GM18870 (cell line): Measurements from ENCODE around the gene UQCRHL.
"Not testable (repeated sequence)": the region's sequence is repeated elsewhere in the genome, so short reads cannot be mapped to it uniquely, and the experiment has no call there.

Source experiments
- ATAC-seq: cut with Tn5 transposase; IDR thresholded peaks from one replicate; pipeline ENCODE4 v1.9.1; 2021; ENCODE audit warnings: moderate library complexity; ENCODE audit not compliant: unreplicated experiment

Gene UQCRHL

GRCh38 chr1:15807549-15807948 is at the start of gene UQCRHL:
Gene UQCRHL (minus strand): TSS chr1:15807649. CDS start chr1:15807649, 0 bp downstream.
- not testable (repeated sequence) for ATAC-seq

- no peak for ATAC-seq
Observed at GRCh38 chr1:15856888-15857287, 49.4 kb upstream of the UQCRHL start.

GRCh38 chr1:15852828-15853302 is 45.4 kb upstream of the UQCRHL start:
- no peak for ATAC-seq

GRCh38 chr1:15852036-15852827 is 44.8 kb upstream of the UQCRHL start:
- no peak for ATAC-seq

DNA sequence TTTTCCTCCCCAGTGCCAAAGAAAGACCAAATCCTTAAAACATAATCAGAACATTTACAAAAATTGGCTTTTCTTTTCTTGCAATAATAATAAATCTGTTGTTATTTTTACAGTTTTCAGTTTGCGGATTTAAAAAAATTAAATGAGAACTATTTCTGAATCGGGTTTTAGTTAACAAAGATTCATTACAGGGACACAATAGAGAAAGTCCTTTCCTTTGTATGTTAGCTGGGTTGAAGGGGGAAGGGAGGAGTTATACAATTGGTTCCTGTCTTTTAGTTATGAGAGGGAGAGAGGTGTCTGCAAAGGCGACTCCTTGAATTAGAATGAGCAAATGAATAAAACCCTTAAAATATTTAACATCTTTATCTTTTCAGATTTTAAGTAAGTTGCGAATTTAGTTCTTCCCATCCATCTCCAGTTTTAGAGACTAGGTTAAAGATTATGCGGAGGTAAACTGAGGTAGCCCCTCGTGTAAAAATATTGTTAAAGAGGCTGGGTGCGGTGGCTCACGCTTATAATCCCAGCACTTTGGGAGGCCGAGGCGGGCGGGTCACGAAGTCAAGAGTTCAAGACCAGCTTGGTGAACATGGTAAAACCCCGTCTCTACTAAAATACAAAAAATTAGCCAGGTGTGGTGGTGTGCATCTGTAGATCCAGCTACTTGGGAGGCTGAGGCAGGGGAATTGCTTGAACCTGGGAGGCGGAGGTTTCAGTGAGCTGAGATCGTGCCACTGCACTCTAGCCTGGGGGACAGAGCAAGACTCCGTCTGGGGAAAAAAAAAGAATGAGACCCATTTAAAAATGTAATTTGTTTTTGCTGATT is 44.0 kb upstream of the UQCRHL start:
- no peak for ATAC-seq

DNA sequence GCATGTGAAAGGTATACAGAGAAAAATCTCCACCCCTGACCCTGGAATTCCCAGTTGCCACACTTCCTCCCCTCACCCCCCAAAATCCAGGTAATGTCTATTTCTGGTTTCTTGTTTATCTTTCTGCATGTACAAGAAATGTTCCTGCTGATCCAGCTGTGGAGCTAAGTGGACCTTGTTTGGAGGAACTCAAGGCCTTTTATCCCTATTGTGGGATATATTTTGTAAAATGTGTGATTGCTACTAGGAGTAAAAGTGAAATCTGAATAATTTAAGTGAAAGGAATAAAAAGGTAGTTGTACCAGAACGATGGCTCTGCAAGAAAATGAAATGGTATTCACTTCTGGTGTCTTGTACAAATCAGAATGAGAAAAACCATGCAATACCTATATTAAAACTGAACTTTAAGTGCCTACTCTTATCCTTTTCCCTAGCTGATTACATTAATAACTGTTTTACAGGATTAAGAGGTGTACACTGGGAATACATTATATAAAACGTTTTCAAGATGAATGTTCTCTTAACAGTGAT is 43.1 kb upstream of the UQCRHL start:
- ATAC-seq: no peak

DNA sequence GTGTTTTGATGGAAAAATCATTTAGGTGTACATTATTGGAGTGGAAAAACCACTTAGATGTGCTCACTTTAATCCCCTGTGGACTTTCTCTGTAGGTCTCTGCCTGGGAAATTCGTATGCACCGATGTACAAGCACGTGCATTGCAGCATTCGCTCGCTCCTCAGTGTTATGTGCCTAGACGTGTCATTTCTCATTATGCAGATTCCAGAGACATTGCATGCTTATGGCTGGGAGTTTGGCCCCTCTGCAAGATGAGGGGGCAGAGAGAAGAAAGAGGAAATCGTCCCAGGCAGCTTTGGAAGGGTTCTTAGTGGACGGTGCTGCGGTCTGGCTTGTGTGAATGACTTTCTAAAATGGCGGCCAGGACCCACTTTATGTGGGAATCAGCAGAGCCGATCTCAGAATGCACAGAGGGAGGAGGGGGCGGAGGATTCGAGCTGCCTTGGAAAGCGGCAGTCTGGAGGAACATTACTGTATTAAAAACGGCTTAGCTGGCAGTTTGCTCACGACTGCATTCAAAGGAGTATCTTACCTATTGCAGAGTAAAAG is 42.4 kb upstream of the UQCRHL start:
- no peak for ATAC-seq

DNA sequence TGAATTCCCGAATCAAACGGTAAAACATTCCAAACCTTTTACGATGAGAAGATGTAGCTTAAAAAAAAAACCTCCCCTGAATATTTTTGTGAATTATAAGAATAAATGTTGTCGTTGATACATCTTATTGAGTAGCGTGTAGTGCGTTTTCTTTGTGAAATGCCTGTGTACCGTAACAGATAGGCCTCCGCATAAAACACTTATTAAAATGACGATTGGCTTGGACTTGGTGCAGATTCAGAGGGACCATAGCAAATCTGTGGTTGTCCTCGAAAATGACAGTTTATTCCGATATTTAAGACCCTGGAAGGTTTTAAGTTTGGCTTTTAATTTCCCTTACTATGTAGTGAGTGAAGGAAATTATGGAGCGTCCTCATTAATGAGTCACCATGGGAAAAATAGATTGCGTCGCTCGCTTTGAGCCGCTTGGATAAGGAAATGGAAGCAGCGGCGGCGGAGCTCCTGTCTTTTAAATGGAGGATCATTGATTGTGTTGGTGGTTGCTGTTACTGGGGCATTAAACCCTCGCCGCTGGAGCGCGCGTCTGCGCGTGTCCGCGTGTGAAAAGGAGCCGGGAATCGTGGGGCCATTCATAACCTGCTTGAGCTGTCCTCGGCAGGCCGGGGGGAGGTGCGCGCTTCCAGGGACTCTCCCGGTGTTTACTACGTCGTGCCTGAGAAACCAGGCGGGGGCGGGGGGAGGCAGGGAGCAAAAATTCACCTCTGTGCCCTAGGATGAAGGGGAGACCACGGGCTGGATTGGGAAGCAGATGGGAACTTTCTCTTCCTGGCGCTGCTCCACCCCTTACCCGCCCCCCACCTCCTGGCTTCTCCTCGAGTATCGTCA is 41.7 kb upstream of the UQCRHL start:
- no peak for ATAC-seq

GRCh38 chr1:15848143-15848928 is 40.9 kb upstream of the UQCRHL start:
- ATAC-seq: no peak

DNA sequence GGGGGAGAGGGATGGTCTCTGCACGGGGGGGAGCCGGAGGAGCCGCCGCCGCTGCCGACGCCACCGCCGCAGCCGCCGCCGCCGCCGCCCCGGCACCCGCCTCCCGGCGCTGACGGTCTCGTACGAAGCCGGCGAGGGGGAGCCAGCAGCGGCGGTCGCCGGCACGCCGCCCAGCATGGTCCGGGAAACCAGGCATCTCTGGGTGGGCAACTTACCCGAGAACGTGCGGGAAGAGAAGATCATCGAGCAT is 40.4 kb upstream of the UQCRHL start:
- no peak for ATAC-seq

- ATAC-seq: peak; percentile 32
Observed at GRCh38 chr1:15847100-15847892, 39.8 kb upstream of the UQCRHL start, which contains the start of gene SPEN. Gene SPEN (plus strand): TSS chr1:15847707. CDS start chr1:15848068, 361 bp downstream.

DNA sequence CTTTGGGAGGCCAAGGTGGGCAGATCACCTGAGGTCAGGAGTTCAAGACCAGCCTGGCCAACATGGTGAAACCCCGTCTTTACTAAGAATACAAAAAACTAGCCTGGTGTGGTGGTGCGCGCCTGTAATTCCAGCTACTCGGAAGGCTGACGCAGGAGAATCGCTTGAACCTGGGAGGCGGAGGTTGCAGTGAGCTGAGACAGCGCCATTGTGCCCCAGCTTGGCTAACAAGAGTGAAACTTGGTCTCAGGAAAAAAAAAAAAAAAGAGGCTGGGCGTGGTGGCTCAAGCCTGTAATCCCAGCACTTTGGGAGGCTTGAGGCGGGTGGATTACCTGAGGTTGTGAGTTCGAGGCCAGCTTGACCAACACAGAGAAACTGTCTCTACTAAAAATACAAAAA is 38.6 kb upstream of the UQCRHL start:
- ATAC-seq: not testable (repeated sequence)

- no peak for ATAC-seq
Observed at GRCh38 chr1:15843826-15844572, 36.5 kb upstream of the UQCRHL start.

GRCh38 chr1:15838721-15839120 is 31.3 kb upstream of the UQCRHL start:
- ATAC-seq: no peak

- no peak for ATAC-seq
Observed at GRCh38 chr1:15837931-15838330, 30.5 kb upstream of the UQCRHL start.

- ATAC-seq: no peak
Observed at GRCh38 chr1:15836772-15837669, 29.6 kb upstream of the UQCRHL start.

GRCh38 chr1:15836511-15836771 is 29.0 kb upstream of the UQCRHL start:
- not testable (repeated sequence) for ATAC-seq
